Stimulated activated CD4-positive, alpha-beta T cell treated with anti-CD3 and anti-CD28 coated beads, Interleukin-4, amount 100 ng/mL, for 4 hours (primary cell): Measurements from ENCODE around the gene LYPD1.

Source experiments
- DNase-seq, 2 experiments: peaks; one replicate each; pipeline ENCODE4 v3.0.0-alpha.2; 2020

Gene LYPD1

DNA sequence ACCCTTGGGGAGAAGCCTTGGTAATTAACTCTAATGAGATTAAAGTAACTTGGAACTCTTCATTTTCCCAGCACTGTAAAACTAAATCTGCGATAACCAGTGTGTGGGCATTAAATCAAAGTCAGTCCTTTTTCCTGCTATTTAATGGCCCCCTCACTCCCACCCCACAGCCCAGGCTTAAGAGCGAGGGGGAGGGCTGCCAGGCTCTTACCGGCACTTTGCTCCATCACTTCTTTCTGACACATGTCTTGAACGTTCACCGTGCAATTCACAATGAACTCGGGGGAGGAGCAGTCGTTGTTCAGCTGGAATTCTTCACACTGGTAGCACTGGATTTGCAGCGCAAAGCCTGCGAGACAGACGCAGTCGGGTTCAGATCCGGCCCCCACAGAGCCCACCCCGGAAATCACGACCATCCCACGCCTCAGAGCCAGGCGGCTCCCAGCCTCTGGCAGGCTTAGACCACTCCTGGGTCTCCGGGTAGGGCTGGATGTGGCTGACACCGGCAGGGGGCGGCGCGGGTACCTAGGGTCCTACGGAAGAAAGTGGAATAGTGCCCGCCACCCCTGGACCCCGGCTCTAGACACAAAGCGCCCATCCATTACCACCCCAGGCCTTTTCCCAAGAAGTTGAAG, 1.7 kb downstream of the LYPD1 start:
- no peak for DNase-seq

DNA sequence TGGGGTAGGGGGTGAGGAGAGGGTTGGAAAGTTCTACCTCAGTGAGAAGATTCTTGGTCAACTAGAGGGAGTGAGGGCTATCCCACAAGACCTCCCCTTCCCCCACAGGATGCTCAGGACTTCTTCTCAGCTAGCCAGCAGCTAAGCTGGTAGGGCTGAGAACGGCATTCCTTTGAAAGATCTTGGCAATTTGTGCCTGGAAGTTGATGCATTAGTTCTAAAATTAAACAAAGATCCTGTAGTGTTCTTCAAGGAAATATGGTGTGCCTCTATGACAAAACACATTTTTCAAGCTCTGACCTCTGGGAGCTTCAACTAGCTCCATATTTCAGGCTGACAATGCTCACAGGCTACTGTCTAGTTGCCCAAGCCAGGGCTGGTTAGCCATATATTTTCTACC, 2.3 kb downstream of the LYPD1 start:
- DNase-seq: no peak

DNA sequence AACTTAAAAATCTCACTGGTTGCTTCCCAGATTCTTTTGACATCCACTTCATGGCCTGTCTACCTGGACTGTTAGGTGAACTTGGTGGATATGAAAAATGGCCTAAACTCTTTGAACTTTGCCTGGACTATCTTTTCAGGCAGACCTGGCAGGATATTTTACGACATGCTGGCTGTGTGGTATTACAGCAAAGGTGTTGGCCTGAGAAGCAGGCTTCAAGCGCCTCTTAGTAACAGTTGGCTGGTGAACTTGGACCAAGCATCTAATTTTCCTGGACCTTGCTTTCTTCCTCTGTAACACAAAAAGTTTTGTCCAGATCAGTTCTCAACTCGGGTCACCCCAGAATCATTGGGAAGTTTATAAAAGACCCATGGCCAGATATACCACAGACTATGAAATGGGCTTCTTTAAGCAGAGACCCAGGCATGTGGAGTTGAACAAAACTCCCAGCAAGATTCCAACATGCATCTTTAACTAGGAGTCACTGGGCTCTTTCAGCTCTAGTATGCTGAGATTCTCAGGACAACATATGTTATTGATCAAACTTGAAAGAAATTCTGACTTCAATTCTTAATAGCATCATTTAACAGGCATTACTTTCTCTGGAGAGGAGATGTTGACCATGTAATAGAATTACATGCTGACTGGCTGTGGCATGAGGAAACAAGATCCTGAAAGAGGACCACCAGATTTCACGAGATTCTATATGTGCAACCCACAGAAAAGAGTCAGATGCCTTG, 4.4 kb downstream of the LYPD1 start:
- DNase-seq: no peak

DNA sequence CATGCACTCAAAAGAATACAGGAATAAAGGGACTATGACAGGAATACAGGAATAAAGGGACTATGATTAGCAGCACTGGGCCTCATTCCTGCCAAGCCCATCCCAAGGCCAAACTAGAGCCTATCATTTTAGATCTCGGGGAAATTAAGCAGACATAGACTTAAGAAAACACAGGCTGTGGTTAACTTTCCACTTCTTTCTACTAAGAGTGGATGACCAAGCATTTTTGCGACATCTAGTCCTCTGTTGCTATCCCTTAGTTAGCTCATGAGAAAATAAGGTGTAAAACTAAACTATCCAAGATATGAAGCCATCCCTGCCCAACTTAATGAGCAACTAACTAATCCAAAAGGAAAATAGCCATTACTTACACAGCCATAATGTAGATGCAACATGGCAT, 5.9 kb downstream of the LYPD1 start:
- no peak for DNase-seq

DNA sequence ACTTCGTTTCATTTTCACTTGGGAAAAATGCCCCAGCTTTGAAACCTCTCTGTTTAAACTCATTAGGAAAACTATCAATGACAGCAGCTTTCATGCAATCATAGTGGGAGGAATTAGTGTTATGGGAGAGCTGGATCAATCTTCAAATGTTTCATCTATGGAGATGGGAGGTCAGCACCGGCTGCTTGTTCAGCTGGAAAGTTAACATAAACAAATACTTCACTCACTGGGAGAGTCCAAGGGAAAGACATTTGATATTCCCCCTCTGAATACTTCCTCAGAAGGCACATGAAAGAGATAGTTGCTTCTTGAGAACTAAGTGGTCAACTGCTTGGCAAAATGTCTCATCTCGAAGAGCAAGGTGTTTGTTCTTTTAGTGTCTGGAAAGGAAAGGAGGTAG, 7.3 kb downstream of the LYPD1 start:
- no peak for DNase-seq

DNA sequence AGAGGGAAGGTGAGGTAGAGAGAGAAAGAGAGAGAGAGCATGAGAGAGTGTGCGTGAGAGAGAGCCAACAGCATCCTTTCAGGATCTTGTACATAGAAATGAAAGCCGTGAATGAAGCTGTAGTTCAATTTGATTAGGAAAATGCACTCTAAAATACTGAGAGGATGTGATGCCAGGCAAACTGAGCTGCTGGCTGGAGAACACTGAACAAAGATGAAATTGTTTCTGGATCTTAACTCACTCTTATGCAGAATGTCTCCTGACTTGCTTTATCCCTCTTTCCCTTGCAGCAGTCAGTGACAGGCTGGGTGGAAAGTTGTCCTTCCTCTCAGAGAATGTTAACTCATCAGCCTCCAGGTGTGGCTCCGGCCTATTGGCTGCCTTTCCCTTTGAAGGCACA, 10.7 kb downstream of the LYPD1 start:
- no peak for DNase-seq

DNA sequence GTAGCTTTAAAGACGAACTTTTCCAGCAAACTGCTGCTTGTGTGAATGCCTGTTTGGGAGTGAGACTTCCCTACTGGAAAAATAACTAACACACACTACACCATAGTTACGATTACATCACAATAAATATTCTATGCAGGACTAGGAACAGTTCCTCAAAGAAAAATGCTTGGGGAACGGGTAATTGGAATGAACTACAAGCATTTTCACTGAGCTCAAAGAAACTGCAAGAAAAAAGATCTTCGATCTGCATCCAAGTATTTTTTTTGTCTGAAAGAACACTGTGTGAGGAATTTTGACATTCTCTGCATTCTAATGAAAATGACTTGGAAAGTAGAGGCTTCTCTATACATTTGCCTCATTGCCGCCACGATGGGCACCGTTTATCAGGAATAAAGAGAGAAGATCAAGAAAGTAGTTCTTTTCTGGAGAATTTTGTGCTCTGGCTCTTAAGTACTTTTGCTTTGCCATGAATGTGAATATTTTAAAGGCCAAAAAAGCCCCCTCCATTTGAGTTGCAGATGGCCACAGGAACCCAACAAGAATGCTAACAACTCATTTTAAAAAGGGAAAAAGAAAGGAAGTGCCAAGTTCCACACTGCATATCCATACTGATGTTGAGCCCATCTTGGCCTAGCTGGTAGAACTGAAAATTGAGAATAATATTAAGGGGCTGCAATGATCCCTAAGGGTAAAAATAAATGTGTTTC, 13.6 kb downstream of the LYPD1 start:
- DNase-seq: no peak

DNA sequence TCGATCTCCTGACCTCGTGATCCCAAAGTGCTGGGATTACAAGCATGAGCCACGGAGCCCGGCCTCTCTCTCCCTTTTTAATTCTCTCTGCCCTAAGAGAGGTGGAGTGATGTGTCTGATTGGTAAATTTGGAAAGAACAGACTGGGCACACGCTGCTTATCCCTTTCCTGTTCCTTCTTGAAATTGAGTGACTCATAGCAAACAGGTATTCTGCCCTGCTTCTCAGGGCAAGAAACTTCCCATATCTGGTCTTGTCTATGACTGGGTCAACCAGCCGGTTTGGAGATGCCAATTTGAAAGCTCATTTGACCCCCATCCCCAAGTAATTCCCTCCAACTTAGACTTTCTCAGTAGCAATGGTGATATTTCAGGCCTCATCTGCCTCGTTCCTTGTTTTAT, 15.0 kb downstream of the LYPD1 start:
- DNase-seq: no peak

DNA sequence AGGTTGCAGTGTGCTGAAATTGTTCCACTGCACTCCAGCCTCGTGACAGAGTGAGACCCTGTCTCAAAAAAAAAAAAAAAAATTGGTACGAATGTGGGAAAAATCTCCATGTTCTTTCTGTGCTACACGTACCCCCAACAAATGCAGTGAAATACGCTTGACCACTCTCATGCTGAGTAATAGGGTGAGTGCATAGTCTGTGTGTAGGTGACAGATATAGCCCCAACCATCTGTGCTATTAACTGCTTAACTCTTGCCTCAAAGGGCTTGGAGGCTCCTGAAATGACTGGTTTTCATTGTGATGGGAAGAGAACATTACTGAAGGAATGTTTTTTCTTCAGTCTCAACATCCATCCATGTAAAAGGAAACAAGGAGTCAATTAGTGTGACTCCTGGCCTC, 15.7 kb downstream of the LYPD1 start:
- DNase-seq: no peak

DNA sequence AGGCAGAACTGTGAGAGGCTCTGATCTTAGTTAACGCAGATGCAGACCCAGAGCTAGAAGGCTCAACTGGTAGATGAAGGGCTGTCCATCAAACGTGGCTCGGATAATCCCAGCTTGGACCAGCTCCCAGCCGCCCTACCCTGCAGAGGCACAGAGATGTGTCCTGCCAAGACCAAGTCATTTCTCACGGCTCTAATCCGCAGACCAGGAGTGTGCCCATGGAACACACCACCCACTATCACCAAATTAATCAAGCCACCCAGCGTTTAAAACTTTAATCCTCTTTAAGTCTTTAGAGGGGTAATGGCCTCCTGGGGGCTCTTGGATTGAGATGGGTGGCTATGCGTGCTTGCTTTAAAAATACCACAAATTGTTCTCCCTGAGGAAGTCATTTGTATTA, 17.5 kb downstream of the LYPD1 start:
- DNase-seq: no peak

DNA sequence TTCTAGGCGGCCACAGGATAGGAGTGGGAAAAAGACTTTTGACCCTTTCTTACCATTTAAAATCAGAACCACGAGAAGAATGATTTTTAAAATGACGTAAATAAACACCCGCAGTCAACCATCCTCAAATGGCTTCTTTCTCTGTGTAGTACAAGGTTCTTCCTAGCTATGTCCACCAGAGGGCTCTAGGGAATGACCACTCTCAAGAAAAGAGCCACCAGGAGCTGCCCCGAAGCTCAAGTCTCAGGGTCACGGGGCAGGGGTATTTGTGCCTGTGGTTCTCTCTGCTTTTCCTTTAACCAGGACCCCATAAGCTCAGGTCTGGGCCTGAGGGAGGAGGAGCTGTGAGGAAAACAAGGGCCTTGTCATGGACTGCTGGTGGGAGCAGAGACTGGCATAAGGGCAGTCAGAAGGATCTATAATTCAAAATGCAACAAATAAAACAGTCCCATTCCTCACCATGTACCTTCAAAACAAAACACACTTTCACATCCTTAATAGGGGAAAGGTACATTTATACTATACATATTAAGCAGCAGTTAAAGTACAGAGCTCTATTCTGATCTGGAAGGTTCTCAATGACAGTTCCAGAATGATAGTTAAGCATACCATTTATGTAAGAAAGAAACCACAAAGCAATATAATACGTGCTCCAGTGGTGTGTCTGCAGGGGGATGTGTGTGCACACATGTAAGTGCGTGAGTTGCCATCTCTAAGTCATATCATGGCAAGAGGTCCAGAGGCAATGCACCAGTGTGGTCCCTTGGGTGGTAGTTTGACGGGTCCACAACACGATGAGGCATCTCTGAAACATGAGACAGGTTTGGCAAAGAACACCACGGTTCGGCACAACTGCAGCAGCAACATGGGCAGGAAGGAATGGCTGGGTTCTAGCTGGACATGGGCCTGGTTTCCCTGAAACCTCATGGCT, 18.6 kb downstream of the LYPD1 start:
- DNase-seq: no peak

DNA sequence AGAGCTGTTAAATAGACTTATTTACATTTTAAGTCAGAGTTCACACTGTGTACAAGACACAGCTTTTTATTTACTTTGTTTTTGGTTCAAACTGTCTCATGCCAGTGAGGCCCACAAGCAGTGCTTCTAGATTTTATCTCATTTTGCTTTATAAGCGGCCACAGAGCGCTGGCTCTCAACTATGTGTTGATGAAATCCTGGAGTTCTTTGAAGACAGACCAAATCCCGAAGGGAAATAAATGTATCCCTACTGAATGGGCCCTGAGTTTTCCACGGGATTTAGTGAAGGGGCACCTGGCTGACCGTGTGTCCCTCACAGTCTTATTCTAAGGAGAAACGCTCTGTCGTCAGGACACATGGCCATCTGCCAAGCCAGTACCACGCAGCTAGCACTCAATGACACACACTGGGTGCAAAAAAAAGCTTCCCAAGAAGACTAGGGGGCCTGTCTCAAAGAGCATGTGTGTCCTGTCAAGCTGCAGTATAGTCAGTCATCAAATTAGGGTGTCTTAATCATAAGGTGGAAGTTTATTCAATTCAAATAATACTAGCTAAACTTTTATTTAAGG, 23.4 kb downstream of the LYPD1 start:
- no peak for DNase-seq

DNA sequence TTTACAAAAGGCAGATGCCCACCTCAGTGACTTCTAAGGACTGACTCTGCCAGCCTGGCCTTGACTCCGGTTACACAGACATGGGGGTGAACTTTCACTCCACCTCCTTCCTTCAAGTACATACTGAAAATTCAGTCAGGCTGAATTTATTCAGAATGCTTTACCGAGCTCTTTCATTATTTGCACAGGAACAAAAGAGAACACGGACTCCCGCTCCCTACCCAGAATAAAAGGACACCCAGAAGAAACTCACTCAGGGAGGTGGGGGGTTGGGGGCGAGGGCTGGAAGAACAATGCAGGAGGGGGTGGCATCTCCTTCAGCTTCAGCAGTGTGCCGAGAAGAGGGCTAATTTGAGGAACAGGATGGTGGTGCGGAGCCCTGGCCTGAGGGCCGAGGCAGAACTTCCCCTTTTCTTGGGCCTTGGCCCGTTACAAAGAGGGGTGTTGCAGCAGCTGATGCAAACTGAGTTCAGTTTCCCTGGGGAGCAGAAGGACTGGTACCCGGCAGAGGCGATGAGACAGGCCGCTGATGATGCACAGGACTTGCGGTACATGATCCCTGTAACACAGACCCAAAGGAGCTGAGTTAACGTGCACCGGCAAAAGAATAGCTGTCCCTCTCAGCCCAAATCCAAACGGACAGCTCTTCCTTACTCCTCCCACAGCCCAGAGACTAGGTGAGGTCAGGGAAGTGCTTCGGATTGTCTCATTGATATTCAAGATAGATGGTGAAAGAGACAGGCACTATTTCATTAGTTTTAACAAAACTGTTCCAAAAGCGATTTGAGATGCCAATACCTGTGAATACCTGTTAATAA, 24.1 kb downstream of the LYPD1 start:
- DNase-seq: no peak

DNA sequence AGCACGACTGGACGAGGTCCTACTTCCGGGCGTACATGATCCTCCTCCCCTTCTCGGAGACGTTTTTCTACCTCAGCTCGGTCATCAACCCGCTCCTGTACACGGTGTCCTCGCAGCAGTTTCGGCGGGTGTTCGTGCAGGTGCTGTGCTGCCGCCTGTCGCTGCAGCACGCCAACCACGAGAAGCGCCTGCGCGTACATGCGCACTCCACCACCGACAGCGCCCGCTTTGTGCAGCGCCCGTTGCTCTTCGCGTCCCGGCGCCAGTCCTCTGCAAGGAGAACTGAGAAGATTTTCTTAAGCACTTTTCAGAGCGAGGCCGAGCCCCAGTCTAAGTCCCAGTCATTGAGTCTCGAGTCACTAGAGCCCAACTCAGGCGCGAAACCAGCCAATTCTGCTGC, 24.8 kb downstream of the LYPD1 start:
- DNase-seq: no peak

DNA sequence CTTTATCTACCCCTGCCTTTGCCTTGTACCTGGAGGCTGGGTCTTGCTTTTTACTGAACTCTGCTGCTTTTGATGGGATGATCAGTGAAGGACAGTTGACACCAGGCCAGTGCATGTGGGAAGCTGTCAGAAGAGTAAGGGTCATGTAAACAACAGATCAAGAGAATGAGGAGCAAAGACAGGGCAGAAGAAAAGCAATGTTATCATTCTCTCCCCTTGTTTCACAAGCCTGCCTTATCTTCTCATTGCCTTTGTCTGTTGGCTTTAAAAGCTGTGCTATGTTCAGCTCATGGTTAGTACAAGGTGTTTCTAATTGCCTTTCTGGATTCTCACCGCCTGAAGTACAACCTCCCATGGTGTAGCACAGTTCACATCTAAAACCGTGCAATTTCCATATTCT, 27.6 kb downstream of the LYPD1 start:
- DNase-seq: no peak

DNA sequence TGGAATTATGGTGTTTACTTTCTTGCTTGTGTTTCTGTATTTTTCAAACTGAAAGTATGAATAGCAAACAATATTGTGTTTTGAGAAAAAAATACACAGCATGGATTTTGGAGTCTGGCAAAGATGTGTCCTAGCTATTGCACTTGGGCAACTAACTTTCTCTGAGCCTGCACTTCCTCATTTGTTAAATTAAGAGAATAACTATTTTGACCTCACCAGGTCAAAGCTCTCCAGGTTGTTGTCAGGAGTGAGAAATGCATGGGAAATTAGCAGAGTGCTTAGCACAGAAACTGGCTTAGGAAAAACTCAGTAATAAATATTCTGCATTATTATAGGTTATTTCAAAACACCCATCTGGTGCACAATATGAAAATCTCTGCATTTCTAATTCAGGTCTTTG, 28.2 kb downstream of the LYPD1 start:
- no peak for DNase-seq

DNA sequence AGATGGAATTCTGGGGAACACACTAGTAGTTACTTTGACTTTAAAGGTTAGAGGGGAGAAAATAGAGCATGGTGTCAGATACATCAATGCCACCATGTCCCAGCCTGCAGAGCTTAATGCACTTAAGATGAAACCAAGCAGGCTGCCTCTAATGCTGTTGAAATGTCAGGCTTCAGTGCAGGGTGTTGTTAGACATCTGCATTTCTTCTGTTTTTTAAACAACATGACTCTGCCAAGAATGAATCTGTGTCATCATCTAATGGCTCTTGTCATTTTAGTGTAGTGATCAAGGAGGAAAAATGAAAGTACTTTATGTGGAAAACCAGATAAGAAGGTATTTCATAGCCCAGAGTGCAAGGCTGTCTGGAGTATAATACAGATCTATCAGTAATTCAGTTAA, 29.9 kb downstream of the LYPD1 start:
- no peak for DNase-seq

DNA sequence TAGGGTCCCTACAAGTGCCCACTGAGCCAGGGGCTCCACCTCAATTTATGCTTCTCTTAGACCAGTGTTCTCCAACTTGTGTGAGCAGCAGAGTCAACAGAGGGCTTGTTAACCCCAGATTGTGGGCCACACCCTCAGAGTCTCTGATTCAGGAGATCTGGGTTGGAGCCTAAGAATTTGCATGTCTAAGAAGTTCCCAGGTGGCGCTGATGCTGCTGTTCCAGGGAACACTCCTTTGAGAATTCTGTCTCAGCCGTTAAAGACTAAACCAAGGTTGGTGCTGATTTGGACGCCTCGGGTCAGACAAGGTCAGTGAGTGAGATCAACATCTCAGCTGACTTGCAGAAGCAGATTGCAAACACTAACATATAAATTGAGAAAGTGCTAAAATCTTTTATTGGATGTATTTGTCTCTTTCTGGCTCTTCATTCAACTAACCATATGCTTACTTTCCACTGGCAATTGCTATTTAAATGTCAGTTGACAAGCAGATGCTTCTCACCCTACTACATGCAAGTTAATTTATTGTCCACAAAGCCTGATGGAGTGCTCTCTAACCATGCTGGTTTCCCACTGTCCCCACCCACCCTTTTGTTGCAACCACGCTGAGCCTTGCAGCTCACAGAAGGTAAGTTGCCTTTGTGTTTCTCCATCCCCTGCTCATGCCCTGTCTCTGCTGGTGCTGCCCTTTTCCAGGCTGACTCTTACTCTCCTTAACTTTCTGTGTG, 31.5 kb downstream of the LYPD1 start:
- no peak for DNase-seq

DNA sequence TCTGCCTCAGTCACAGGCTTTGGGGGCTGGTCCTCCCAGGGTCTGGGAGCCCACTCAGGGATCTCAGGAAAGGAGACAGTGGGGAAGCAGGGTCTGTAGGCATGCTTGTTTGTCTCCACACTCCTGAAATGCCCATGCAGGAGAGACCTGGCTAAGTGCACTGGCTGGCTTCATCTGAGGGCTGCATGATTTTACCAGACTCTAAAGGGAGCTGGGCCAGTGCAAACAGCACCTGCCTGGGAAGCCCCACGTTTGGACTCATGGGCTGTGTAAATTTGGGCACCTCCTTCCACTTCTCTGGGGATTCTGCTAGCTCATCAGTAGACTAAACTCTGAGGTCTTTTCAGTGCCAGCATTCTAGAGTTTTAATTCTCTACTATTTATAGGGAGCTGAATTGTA, 33.7 kb downstream of the LYPD1 start:
- no peak for DNase-seq

DNA sequence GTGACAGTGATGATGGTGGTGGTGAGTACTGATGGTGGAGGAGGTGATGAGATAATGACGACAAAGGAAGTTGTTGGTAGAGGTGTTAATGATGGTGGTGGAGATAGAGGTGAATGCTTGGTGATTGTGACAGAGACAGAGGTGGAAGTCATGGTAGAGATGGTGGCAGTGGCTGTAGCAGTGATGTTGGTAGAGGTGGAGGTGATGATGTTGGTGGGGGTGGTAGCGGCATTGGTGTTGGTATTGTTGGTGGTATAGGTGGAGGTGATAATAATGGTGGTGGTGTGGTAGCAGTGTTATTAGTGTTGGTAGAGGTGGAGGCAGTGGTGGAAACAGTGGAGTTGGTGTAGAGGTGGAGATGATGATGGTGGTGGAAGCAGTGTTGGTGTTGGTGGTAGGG, 36.4 kb downstream of the LYPD1 start:
- no peak for DNase-seq

DNA sequence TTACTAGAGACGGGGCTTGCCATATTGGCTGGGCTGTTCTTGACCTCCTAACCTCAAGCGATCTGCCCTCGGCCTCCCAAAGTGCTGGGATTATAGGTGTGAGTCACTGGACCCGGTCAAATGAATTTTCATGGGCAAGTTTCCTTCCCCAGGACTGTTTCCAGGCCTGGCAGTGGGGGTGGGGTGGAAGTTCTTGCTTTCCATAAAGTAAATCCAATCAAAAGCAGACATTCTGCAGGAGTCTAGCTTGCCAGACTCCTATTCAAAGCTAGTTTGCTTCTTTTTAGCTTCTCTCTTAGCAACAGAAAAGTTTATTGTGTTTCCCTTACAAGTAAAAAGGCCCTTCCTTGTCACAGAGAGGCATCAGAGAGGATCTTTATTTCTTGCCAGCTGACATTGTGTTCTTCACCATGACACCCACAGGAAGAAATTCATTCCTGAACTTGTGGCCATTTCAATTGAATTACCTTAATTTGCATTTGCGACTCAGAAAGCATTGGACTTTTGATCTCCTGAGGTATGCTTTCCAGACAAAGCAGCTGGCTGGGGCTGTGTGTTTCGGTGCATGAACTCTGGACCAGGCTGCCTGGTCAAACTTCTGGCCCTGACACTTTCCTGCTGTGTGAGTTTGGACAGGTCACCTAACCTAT, 37.9 kb downstream of the LYPD1 start:
- DNase-seq: no peak
